22Rv1 (cell line): Measurements from ENCODE around the gene NAT10.

Experiments
- H3K27ac ChIP-seq: fragments of 450-650 bp; 2 replicates; pipeline ENCODE4 v1.5.1; 2017
- ZFX ChIP-seq: fragments of 450-650 bp; IDR thresholded peaks from 2 replicates; pipeline ENCODE4 v1.6.1; 2017; ENCODE audit warnings: antibody characterized with exemption, borderline replicate concordance
- TF ChIP-seq, protein P1 (sequence below): fragments of 450-650 bp; IDR thresholded peaks from 2 replicates; pipeline ENCODE4 v1.5.1; 2017; ENCODE audit warnings: mild to moderate bottlenecking

The NAT10 gene

DNA sequence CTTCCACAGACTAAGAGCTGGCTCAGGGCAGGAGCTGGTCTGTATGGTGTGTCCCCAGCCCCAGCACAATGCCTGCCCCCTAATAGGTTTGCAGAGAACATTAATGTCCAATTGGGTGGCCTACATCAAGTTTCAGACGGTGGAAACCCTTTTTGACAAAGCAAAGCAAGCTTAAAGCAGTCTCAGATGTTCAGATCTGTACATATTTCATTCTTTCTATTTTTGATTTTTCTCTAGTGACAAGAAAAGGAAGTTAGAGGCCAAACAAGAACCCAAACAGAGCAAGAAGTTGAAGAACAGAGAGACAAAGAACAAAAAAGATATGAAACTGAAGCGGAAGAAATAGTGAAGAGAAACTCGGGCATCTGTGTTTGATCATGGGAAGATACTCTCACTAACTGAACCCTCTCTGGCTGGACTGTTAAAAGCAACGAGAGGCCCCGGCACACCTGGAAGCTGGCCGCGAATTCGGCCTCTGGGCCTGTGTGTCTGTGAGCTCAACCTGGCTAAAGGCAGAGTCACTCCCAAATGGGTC is 40.5 kb downstream of the NAT10 start:
- TF ChIP-seq, protein P1, sequence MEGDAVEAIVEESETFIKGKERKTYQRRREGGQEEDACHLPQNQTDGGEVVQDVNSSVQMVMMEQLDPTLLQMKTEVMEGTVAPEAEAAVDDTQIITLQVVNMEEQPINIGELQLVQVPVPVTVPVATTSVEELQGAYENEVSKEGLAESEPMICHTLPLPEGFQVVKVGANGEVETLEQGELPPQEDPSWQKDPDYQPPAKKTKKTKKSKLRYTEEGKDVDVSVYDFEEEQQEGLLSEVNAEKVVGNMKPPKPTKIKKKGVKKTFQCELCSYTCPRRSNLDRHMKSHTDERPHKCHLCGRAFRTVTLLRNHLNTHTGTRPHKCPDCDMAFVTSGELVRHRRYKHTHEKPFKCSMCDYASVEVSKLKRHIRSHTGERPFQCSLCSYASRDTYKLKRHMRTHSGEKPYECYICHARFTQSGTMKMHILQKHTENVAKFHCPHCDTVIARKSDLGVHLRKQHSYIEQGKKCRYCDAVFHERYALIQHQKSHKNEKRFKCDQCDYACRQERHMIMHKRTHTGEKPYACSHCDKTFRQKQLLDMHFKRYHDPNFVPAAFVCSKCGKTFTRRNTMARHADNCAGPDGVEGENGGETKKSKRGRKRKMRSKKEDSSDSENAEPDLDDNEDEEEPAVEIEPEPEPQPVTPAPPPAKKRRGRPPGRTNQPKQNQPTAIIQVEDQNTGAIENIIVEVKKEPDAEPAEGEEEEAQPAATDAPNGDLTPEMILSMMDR: no peak
- TF ChIP-seq ZFX: no peak
- H3K27ac ChIP-seq: no peak overlapping the region

DNA sequence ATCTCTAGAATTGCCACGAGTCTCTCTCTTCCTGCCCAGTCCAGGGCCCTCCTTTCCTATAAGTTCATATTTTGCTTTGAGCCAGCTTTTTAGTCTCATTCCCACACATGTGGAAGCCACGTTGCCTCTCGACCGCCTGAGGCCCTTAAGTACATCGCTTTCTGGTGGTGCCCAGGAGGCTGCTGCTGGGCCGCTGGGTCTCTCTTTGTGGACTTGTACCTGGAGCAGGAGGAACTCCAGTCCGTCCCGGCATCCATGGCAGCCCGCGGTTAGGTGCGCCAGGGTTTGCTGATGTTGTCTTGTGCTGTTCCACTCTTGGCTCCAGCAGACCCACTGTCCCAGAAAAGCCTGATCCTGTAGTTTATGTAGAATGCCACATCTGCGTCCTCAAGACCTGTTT is 41.0 kb downstream of the NAT10 start:
- TF ChIP-seq, protein P1: no peak
- TF ChIP-seq ZFX: no peak

DNA sequence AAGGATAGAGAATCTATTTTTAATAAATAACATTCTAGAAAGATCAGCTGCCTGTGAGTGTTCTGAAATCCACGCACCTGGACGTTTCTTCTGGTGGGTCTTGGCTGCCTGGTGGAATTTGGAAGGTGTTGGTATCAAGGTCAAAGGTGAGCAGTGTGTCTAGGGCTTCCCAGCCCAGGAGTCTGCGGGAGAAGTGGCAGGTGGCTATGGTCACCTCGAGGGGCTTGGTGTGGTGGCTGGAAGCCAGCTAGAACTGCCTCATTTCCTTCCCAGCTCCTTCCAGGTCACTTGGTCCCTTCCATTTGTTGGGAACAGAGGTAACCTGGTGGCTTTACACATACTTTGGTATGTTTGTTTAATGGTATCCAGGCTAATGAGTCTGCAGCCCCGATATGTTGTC is 41.4 kb downstream of the NAT10 start:
- no peak overlapping the region for H3K27ac ChIP-seq
- TF ChIP-seq ZFX: no peak
- TF ChIP-seq, protein P1: no peak

More for the DNA sequence above, 41.0 kb downstream of the NAT10 start:
- no peak overlapping the region for H3K27ac ChIP-seq

DNA sequence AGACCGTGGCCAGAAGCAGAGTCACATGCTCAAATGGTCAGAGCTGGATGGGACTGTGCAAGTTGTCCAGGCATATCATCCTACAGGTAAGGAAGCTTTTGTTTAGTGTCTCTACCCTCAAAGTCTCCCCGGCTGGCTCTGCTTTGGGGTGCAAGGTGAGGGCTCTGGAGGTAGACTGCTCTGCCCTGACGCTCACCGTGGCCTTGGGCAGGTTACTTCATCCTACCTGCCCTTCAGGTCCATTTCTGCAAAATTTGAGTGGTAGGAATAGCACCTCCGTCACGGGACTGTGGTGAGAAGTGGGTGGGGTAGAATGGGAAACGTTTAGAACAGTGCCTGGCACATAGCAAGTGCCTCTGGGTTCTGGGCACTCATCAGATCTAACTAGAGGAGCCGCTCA is 42.2 kb downstream of the NAT10 start:
- H3K27ac ChIP-seq: no peak overlapping the region

DNA sequence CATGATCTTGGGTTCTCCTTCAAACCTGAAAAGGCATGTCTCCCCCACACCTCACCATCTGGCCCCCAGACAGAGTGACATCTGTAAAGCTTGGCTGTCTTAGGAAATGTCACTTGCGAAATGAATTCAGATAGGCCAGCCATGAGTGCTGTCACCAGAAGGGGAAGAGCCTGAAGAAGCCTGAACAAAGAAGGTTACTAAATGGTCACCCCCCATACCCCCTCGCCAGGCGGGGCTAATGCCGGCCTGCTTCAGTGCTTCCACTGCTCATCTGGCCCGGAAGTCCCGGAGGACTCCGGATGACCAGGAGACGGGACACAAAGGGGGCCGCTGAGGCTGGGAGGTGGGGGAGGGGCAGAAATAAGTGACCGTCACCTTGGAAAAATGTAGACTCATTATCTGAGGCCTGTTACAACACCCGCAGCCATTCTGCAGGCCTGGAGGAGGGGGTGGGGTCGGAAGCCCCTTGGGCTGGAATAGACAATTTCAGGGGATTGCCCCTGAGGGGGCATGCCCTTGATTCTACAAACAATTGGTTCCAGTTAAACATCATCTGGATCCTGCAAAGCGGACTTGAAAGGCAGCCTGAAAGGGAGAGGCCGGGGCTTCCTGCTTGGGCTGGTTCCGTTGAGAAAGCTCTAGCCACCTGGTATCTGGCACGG is 43.2 kb downstream of the NAT10 start:
- no peak overlapping the region for H3K27ac ChIP-seq
- TF ChIP-seq, protein P1: no peak
- TF ChIP-seq ZFX: no peak

More for the DNA sequence above, 42.2 kb downstream of the NAT10 start:
- TF ChIP-seq, protein P1: no peak
- no peak for TF ChIP-seq ZFX

DNA sequence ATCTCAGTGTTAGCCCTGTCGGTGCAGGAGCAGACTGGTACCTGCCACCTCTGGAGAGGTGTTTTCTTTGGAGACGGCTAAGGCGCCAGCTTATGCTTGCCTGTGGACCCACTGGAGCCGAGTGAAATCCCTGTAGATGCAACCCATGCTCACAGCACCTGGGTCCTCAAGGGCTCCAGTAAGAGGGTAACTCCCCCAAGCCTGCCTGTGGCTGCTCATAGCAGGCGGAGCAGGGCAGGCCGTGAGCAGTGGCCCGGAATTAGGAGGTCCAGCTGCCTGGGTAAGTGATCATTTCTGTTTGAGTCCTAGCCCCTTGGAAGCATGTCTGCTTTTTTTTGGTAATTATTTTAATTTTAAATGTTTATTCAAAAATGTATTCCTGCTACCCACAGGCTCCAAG is 43.8 kb downstream of the NAT10 start:
- no peak overlapping the region for H3K27ac ChIP-seq
- TF ChIP-seq, protein P1: no peak
- TF ChIP-seq ZFX: no peak

DNA sequence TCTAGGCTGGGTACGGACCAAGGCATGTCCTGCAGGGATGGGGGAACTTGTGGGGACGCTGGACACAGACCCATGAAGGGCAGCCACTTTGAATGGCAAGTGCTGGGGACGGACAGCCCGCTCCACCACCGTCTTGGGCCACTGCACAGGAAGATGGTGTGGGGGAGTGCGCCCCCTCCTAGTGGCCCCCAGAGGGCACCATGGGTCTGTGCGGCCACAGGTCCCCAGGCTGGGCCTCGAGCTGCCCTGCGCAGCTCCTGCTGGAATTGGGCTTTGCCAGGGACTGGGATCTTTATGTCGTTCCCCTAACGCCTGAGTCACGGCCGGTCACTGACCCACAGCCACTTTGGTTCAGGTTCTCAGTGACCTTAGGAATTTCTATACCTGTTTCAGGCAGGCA is 44.4 kb downstream of the NAT10 start:
- no peak overlapping the region for H3K27ac ChIP-seq
- no peak for TF ChIP-seq ZFX
- TF ChIP-seq, protein P1: peak; percentile 27
